ENCODE measurements around the gene ILRUN. TPM values are rescaled to one million over a fixed set of nuclear protein-coding genes. Genes with fewer than 3 reads are reported as not detected.

Gene ILRUN
- total and polyA plus RNA-seq, 9 of the 15 experiments (the other 6 are each of a cell fraction or from before 2014, with no cell fraction given) = 24.9 to 78.9 (median 53.4) TPM

- no peak for TF ChIP-seq KHSRP (IDR thresholded peaks at IDR 0.05)
- no peak for TF ChIP-seq ZNF354B (CRISPR knock-in tag; IDR thresholded peaks at IDR 0.05)
- peak; percentile 61; the same call in 1 of the 2 replicates for TF ChIP-seq ARID3A (IDR thresholded peaks at IDR 0.05; ENCODE audit: borderline replicate concordance, low read depth, low read length)
- peak; percentile 5 for TF ChIP-seq DACH1 (IDR thresholded peaks at IDR 0.05; ENCODE audit: partially characterized antibody)
- 0 out of 2 replicates have a peak, but pooled peaks have one; percentile 35 for TF ChIP-seq CEBPB (tag; IDR thresholded peaks at IDR 0.05)
- no peak for TF ChIP-seq TAF1 (IDR thresholded peaks at IDR 0.05; ENCODE audit: control insufficient read depth, extremely low read depth, insufficient read depth, low read length, severe bottlenecking)
- TF ChIP-seq ELF4 (CRISPR knock-in tag; IDR thresholded peaks at IDR 0.05) = no peak
- 0 out of 2 replicates have a peak, but pooled peaks have one; percentile 37 for TF ChIP-seq GABPB1 (CRISPR knock-in tag; IDR thresholded peaks at IDR 0.05)
- TF ChIP-seq BRF1 (IDR thresholded peaks at IDR 0.05; ENCODE audit: borderline replicate concordance, extremely low read depth, insufficient read length) = no peak
- no peak for TF ChIP-seq ZNF436 (CRISPR knock-in tag; IDR thresholded peaks at IDR 0.05)
- TF ChIP-seq USF2 (CRISPR knock-in tag; IDR thresholded peaks at IDR 0.05) = no peak
- no peak for TF ChIP-seq BRD9 (IDR thresholded peaks at IDR 0.05; ENCODE audit: low read depth, partially characterized antibody)
- no peak for TF ChIP-seq FOXP4 (CRISPR knock-in tag; IDR thresholded peaks at IDR 0.05; ENCODE audit: borderline replicate concordance)
- TF ChIP-seq TEAD4 (IDR thresholded peaks at IDR 0.05; ENCODE audit: low read length) = 0 out of 2 replicates have a peak, but pooled peaks have one; percentile 52
- no peak for TF ChIP-seq TEAD4 (CRISPR knock-in tag; IDR thresholded peaks at IDR 0.05; ENCODE audit: borderline replicate concordance)
- TF ChIP-seq ARNT (IDR thresholded peaks at IDR 0.05) = peak in 1 of 2 experiments; percentile 75; a peak in 1 of 4 replicates
- 0 out of 2 replicates have a peak, but pooled peaks have one; percentile 67 for TF ChIP-seq LCOR (CRISPR knock-in tag; IDR thresholded peaks at IDR 0.05)
- no peak for TF ChIP-seq RFX1 (IDR thresholded peaks at IDR 0.05)
- no peak for TF ChIP-seq KLF6 (CRISPR knock-in tag; IDR thresholded peaks at IDR 0.05; ENCODE audit: borderline replicate concordance)
- 0 out of 2 replicates have a peak, but pooled peaks have one; percentile 22 for TF ChIP-seq MEF2A (IDR thresholded peaks at IDR 0.05; ENCODE audit: control insufficient read depth, low read depth, low read length)
- peak; percentile 62 for TF ChIP-seq HMBOX1 (IDR thresholded peaks at IDR 0.05)
- no peak for TF ChIP-seq ZNF165 (CRISPR knock-in tag; IDR thresholded peaks at IDR 0.05; ENCODE audit: borderline replicate concordance)
- TF ChIP-seq ARHGAP35 (IDR thresholded peaks at IDR 0.05; ENCODE audit: partially characterized antibody) = no peak
- no peak for TF ChIP-seq TSC22D4 (tag; IDR thresholded peaks at IDR 0.05)
- TF ChIP-seq ZNF57 (CRISPR knock-in tag; IDR thresholded peaks at IDR 0.05) = no peak
These were observed 40.1 kb downstream of the ILRUN start (continued) for GRCh38 chr6:34656378-34657036.

Measured in K562 (cell line).